Activated CD4-positive, CD25-positive, alpha-beta regulatory T cell (primary cell): Measurements from ENCODE around the gene ABHD12B.

ENCODE experiments used
- DNase-seq, 4 experiments: peaks; one replicate each; lab custom pipeline; 2025; lab: John Stamatoyannopoulos, UW

ABHD12B gene, protein sequence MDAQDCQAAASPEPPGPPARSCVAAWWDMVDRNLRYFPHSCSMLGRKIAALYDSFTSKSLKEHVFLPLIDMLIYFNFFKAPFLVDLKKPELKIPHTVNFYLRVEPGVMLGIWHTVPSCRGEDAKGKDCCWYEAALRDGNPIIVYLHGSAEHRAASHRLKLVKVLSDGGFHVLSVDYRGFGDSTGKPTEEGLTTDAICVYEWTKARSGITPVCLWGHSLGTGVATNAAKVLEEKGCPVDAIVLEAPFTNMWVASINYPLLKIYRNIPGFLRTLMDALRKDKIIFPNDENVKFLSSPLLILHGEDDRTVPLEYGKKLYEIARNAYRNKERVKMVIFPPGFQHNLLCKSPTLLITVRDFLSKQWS

DNA sequence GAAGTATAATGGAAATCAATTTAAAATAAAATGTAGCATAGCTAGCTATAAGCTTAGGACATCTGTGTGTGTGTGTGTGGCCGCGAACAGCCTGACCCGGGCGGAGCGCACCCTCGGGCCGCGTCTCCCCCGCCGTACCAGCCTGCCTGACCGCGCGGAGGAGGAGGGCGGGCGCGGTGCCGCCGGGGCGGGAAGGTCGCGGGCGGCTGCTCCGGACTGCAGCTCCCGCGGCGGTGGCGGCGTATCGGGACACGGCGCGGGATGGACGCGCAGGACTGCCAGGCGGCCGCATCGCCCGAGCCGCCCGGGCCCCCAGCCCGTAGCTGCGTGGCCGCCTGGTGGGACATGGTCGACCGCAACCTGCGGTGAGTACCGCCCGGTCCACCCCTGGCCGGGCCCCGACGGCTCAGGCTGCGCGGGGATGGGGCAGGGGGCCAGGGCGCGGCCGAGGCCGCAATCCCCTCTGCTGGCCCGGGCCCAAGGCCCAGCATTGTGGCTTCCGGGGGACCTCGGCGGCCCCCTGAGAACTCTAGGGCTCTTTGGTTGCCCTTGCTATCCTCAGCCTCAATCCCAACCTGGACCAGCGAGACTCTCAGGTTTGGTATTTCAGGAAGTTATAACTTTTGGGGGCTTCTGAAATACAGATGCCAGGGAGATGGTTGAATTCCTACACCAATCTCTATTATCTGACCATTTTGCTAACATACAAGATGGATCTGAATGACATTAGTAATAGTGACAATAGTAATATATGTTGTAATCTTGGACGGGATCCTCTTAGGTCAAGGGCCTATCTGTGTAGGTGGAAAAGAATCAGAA, at the start of gene ABHD12B:
Gene ABHD12B, plus strand, starts transcription at position 140 of the 819 bp plus-strand sequence. Its CDS starts 122 bp downstream, at position 262.
- DNase-seq = no peak

DNA sequence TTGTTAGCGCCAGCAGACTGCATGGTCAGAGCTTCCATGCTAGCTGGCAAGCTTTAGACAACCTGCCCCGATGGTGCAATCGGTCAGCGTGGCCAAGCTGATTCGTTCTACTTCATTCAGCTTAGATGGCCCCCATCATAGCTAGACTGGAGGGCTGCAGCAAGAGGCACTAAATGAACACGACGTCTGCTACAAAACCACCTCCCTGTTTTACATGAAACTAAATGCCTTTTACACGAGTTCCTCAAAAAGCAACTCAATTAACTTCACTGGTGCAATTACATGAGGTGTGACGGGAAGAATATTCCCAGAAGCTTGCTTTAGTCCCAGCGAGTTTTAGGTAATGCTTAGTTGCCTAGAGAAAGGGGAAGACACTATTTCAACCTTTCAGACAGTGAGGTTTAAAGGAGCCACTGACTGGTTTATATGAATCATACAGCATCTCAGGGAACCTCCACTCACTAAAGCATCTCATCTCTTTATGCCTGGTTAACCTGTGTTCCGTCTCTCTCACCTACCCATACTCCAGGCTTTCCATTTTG, 49.3 kb upstream of the ABHD12B start:
- DNase-seq = no peak

DNA sequence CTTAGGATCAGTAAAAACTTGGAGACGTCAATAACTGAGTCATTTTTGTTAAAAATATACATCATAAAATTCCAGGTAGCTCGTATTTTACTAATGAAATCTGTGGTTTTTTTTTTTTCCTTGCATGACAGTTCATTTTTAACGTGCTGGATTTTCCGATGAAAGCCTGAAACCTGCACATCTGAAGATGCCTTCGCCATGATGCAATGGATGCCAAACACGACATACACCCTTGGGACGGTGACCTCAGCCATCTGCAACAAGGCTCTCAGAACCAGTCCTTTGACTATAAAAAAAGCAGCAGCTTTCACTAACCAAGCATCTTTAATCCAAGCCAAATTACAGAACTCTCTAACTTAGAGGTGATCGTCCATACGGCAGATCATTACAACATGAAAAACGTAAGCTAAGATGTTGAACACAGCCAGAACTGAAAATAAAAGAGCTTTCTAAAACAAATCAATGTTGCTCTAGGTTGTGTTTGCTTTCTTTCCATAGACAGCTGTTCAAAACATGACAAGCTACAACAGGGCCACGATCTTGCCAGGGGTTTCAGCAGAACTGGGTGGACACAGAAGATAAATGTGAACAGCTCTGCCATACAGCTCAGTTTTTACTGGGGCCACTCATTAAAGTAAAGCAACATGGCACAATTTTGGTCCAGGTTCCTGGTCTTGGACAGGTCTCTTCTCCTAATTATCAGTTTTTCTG, 48.6 kb upstream of the ABHD12B start:
- DNase-seq = no peak

DNA sequence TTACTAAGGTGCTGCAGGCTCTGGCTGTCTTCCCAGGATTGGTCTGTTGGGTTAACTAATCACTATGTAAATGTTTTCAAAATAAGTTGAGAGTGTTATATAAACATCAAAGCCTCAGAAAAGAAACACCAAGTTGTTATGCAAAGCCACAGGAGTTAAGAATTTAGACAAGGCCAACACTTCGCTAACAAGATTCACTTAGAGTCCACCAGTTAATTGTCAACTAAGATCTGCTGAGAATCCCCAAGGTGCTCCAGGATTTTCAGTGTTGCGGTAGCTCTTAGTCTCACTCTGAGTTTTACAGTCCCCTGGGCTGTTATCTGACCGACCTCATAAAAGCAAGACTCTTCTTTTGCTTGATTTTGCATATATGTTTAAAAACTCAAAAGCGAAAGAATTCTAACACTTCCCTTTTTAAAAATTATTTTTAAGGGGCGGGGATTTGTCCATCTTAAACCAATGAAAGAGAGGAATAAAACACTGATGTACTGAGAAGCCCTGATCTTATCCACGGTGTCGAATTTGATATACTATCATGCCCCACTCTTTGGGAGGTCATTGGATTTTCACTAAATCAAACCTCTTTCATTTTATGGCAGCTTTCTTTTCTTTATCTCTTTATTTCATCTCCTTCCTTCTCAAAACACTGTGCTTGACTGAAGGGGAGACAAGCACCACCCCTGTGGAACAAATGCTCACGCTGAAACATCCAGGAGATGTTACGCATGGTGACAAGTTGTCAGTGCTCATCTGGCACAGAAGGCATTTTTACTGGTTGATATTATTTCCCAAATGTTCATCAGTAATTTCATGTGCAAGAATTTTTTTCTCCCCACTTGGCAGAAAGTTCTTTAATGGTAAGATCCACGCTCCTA, 47.9 kb upstream of the ABHD12B start:
- DNase-seq = no peak

DNA sequence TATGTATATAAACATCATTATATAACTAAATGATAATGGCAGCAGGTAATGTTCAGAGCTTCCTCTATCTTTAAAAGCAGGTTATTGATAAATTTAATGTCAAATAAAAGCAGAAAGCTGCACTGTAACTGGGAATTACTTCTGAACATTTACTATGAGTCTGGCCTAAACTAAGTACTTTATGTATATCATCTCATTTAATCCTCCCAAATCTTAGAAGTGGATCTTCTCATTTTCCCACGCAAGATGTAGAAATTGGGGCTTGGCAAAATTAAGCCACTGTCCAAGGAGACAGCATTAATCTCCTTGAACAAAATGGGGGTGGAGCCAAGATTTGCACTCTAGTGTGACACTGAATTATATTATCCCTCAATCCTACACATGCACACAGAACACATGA, 46.5 kb upstream of the ABHD12B start:
- no peak for DNase-seq

DNA sequence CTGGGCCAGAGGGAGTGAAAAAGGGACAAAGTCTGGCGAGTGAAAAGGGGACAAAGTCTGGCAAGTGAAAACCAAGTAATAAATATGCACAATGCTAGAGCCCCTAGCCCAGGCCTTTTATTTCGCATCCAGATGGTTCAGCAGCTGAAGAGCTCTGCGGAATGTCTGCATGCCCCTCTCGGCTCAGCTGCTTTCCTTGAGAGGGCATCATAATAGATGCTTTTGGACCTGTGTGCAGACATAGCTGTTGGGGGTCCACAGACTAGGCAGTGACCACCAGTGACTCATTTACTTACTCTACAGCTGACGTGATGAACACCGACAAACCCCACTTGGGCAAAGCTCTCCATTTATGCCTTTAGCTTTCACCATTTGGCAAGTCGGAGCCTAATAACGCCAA, 45.2 kb upstream of the ABHD12B start:
- no peak for DNase-seq

DNA sequence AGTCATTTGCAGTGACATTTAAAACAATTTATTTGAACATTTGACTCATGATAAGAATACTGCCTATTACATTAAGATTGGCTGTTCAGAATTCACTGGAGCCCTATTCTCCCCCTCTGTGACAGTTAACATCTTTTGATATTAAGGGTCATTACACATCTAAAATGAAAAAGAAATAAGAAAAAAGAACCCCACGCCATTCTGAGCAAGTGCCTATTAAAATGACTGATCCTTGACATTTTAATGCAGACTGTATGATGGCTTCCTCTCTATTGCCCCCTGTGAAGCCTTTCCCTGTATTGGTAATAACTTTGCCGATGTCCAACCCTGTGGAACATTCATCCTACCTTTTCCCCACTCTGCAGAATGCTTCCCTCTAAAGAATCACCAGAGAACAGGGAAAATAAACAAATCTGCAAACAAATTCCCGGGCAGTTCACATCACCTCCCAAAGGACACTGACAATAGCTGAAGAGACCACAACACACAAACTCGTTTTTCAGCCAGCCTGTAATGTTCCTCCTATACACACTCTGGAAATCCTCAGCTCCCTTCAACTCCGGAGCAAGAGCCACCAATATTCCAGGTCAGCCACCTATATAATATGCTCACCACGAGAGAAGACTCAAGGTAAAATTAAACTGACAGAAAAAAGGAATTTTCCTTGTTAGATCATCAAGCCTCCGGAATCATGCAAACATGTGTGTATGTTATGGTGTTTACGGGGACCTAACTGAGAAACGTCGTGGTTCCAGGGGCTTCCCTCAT, 42.9 kb upstream of the ABHD12B start:
- no peak for DNase-seq

DNA sequence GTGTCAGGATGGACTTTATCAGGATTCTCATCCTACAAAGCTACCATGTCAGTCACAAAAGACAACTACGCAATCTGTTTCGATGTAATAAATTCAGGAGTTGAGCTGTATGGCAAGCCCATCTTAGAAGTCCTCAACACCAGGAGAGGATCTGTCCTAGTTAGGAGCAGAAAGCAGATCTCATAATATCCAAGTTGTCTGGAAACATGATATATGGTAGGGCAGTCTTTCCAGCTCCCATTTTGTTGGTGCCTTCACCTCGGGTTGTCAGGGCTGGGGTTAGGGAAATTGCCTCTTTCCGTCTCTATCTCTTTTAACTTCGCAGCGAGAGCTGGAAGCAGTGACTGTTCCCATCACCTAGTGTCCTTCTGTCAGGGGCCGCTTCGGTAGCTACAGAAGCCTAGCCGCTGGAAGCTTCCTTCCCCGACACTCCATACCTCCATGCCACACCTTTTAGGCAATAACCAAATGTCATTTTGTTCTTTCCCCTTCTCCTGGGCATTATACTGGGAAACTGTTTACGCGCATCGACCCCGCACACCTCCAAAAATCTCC, 42.3 kb upstream of the ABHD12B start:
- no peak for DNase-seq

DNA sequence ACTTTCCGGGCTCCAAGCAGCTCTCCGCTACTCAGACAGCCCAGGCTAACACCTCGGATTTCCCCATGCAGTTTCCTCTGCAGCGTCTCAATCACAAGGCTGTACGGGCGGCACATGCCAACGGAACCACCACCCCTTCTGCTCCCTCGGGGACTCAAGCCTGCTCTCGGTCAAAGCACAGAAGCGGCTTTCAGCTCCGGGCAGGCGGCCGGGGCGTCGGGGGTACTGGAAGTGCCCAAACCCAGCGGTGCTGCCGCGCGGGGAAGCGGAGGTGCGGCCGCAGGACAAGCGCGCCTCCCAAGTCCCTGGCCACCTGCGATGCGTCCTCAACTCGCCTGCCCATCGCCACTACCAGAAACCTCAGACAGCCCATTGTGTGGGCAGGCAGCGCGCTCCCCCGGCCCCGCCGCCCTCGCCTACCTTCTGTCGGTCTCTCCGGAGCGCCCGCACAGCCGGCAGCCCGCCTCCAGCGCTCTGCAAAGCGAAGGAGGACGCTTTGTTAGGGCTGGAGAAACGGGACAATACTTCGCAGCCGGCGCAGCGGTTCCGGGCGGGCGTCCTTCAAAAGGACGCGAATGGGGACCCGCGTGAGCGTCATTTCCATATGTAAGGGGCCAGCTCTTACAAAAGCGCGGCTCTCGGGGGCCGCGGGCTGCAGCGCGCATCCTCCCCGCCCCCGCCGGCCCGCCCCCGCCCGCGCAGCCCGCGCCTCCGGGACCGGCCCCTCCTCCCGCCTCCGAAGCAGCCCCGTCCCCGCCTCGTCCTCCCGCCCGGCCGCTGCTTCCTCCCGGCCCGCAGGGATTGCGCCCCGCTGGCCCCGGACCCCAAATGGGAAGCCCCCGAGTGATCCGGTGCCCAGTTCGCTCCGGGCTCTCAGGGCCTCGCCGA, 41.6 kb upstream of the ABHD12B start:
- peak; percentile 28 to 39 (median 34) for DNase-seq

DNA sequence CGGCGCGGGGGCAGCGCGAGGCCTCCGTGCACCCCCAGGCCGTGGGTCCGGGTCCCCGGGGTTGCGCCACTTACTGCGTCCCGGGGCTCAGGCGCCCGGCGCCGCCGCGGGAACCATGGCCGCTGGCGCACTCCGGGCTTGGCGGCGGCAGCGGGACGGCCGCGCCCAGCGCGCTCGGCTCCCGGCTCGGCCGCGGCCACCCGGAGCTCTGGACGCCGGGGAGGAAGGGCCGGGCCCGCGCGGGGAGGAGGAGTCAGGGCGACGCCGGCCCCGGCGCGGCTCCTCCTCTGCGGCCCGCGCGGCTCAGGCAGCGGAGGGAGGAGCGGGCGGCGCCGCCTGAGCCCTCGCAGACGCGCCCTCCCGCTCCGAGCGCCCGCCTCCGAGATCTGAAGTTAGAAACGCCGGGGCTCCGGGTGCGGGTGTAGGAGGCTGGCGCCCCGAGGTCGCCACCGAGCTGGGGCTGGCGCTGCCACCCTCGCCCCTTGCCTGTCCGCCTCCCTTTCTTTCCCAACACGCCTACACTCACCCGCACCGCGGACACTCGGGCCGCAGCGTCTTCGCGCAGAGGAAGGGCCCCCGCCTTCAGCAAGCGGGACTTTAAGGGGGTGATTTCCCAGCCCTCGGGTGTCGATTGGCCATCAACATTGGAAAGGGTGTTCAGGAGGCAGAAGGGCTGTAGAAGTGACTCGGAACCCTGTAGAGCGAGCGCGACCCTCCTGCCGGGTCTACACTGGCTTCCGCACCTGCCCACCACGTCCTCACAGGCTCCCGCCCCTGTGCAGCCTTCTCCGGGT, 40.7 kb upstream of the ABHD12B start, which contains the start of gene NIN:
Gene NIN, minus strand, starts transcription at position 231 of the 794 bp plus-strand sequence. CDS start 9,106 bp downstream, outside the sequence.
- peak; percentile 42 to 56 (median 52) for DNase-seq

DNA sequence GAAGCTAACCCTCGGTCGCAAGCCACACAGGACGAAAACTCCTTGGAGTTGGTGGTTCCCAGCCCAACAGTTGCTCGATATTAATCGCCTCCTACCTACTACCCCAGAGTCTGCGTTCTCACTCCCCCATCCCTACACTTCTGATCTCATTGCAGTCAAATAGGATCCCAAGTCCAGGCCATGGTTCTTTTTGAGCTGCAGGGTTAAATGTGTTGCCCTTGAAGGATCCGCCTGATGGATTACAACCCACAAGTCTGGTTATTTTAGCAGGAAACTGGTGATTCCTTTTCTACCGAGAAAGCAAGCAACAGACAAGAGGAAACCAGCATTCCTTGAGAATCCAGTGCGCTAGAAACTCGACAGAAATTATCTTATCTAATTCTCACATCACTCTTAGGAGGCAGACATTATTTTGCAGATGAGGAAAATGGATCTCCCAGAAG, 40.1 kb upstream of the ABHD12B start:
- DNase-seq = no peak

DNA sequence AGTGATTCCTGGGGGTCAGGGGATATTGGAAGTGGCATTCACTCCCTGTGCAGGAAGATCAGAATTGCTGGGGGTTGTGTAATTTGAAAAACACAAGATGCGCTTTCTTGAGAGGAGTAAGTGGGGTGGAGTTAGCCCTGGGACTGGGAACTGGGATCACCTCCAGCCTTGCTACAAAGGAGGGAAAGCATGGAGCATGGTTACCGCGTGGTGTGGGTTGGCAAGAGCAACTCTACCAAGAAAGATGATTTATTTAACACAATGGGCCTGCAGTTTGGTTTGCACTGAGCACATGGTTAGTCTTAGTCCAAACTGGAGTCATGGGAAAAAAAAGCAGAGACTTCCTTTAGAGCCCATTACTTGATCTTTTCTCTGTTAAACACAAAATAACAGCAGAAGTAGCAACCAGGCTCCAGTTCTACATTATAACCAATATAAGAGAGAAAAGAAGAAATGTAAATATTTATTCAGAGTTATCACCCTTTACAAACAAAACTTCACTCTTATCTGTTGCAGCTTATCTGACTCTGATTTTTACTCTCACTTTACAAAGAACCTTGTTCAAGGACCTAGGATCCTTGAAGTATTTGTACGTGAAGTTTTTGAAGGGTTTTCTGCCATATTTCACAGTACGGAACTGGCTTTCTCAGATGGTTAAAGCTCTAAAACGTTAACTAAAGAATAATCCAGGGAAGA, 38.8 kb upstream of the ABHD12B start:
- no peak for DNase-seq

DNA sequence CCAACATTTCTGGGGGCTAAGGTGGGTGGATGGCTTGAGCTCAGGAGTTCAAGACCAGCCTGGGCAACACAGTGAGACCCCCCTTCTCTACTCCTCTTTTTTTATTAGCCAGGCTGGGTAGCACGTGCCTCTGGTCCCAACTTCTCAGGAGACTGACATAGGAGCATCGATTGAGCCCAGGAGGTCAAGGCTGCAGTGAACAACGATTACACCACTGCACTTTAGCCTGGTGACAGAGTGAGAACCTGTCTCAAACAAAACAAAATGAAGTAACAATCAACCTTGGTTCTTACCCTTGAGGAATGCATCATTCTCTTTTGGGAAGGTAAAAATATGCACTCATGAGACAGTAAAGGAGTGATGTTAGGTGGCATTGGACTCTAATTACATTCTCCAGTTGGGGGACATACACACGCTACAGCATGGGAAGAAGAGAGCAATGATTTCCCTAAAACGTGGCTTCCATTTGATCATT, 37.0 kb upstream of the ABHD12B start:
- no peak for DNase-seq

DNA sequence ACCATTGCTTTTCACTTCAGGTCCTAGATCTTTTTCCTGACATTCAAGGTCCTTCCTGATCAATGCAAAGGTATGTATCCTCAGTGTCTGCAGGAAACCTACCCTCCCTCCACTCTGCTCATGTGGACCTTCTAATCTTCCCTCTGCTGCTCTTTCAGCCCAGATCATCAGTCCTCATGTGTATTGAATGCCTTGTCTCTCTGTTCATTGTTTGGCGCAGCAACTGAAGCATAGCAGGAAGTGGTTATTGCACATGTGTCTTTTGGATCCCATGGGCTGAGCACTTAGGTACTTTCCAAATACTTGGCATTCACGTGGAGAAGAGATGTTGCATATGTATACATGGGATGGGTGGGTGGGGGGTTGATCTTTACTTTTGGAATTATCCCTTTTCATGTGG, 36.6 kb upstream of the ABHD12B start:
- no peak for DNase-seq

DNA sequence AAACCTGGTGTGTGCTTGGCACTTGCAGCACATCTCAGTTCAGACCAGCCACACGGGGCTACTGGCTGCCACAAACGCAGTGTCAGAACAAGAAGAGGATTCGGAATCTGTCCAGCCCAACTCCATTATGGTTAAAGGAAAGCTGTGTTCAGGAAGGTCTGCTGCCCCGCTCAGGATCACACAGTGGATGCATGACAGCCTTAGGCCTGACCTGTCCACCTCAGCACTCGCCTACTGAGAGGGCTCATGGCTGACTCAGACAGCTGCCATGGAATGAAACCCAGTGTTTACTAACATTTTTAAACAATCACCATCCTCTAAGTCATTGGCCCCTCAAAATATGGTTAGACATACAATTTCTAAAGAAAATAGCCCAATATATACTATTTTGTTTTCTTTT, 35.3 kb upstream of the ABHD12B start:
- DNase-seq = no peak

DNA sequence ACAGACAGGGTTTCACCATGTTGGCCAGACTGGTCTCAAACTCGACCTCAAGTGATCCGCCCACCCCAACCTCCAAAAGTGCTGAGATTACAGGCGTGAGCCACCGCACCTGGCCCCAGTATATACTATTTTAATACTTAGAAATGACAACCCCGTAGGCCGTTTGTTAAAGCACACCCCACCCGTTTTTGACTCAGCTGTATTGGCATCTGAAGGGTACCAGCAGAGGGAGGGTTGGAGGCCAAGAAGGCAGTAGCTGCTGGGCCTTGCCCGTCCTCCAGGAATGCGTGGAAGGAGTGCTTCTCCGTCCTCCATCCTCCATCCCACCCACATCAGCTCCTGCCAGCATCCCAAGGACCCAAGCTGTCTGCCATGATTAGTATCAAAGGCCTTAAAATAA, 34.6 kb upstream of the ABHD12B start:
- no peak for DNase-seq

DNA sequence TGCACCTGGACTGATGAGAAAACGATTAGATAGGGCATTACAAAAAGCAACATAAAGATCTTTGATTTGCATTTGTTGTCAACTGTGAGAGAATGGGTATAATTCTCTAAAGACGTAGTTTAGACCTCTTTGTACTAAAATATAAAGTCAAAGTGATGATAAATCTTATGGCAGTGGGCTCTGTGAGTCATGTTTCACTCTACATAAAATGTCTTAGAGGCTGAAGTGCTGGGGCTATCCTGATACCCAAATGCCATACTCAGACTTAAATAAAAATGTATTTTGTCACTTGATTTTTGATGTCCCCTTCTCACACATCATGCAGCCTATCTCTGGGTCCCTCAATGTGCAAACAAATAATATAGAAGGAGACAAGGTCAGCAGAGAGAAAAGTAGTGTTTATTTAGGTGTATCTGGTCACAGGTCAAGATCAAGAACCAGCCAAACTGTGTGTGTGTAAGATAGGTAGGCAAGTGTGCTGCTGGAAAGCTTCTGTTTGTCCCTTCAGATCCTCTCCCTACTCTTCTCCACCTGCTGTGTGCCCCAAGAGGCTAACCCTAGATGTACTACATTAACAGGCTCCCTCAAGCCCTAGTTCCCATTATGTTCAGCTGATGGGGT, 33.9 kb upstream of the ABHD12B start:
- DNase-seq = no peak
